ENCODE measurements around the gene KLC3.

DNA sequence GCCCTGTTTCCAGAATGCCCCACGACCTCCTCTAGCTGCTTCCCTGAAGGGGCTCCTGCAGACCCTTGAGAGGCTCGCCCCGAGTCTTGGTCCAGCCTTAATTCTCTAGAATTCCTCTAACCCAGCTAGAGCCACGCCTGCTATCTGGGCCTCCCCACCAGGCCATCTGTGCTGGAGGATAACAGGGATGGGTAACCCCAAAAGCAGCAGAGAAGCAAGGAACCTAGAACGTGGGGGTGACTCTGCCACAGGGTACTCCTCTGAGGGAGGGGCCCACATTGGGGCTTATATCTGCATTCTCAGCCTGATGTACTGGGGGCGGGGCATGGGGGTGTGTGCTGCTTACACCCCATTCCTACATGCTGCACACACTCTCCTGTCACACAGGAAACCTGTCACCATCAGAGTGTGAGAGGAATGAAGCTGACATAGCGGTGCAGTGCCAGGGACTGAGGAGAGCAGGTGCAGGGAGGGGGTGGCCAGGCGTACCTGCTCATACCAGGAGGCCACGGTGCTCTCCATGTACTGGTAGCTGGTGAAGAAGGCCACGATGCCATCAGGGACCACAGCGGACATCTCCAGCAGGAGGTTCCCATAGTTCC, 13.8 kb downstream of the KLC3 start:
- TF ChIP-seq CTCF (IDR thresholded peaks at IDR 0.05) (no peak), REST (IDR thresholded peaks at IDR 0.05; ENCODE audit: insufficient read depth in 1 of 2, low read depth in 2 of 2, low read length in 1 of 2) (no peak), SIN3A (IDR thresholded peaks at IDR 0.05; ENCODE audit: borderline replicate concordance, insufficient read depth, low read depth, low read length) (no peak), POLR2AphosphoS5 (IDR thresholded peaks at IDR 0.05; ENCODE audit: low read depth, low read length) (no peak), TCF7L2 (IDR thresholded peaks at IDR 0.05; ENCODE audit: low read depth, low read length) (no peak)

Data from Panc1 (cell line).